Measurements from ENCODE around the gene INSL4. TPM values are rescaled to one million over a fixed set of nuclear protein-coding genes. Genes with fewer than 3 reads are reported as not detected.

The INSL4 gene
- total and polyA plus RNA-seq, 2 of the 8 experiments (the other 6 are each of a cell fraction or from before 2014, with no cell fraction given): not detected

GRCh38 chr9:5185220-5185840 lies 45.9 kb upstream of the INSL4 start, which contains the start of gene INSL6:
Gene INSL6 (minus strand): TSS chr9:5185639. CDS start chr9:5185602, 37 bp downstream.
- Histone ChIP-seq H2BK20ac (ENCODE audit: low read length) (no peak within 1 kb of the TSS), H3K27ac (ENCODE audit: low read depth, low read length) (no peak within 1 kb of the TSS), H4K20me1 (replicated peaks in 1 of 2; ENCODE audit: control insufficient read depth in 1 of 2, insufficient read depth in 2 of 2, low read length in 2 of 2) (no peaks in the 10 kb centered on the region), H2BK5ac (ENCODE audit: low read depth, low read length) (no peak within 1 kb of the TSS), H3K18ac (ENCODE audit: extremely low read depth, low read length) (no peak within 1 kb of the TSS), H3K4me2 (ENCODE audit: insufficient read depth in 1 of 2, low read depth in 2 of 2, low read length in 2 of 2) (no peak within 1 kb of the TSS), H3K23me2 (ENCODE audit: low read depth, low read length) (no peaks in the 10 kb centered on the region), H4K91ac (replicated peaks; ENCODE audit: insufficient read length, low read length) (no peak within 1 kb of the TSS), H3K4me3 (ENCODE audit: extremely low read depth in 1 of 4, insufficient read depth in 2 of 4, low read depth in 3 of 4, low read length in 4 of 4) (no peak within 1 kb of the TSS), H2BK15ac (ENCODE audit: low read length) (no peak within 1 kb of the TSS), H3K79me1 (ENCODE audit: low read depth, low read length) (no peaks in the 10 kb centered on the region), H3K9me3 (ENCODE audit: insufficient read depth in 2 of 2, low read depth in 1 of 2, low read length in 1 of 2) (no peaks in the 10 kb centered on the region; a peak in 1 of 4 replicates), H3K23ac (ENCODE audit: insufficient read length) (no peak within 1 kb of the TSS), H3K4me1 (replicated peaks in 1 of 4; ENCODE audit: control insufficient read depth in 3 of 4, insufficient read depth in 4 of 4, low read length in 3 of 4) (no peaks in the 10 kb centered on the region), H2AK5ac (ENCODE audit: low read depth, low read length) (no peak within 1 kb of the TSS), H2BK120ac (replicated peaks; ENCODE audit: low read depth, low read length) (no peak within 1 kb of the TSS), H2BK12ac (ENCODE audit: low read depth, low read length) (no peak within 1 kb of the TSS), H3K9ac (replicated peaks in 1 of 4; ENCODE audit: extremely low read depth in 1 of 4, low read depth in 3 of 4, low read length in 3 of 4) (no peak within 1 kb of the TSS), H4K5ac (ENCODE audit: insufficient read length, low read depth, low read length) (no peak within 1 kb of the TSS), H3K36me3 (ENCODE audit: control insufficient read depth in 2 of 4, insufficient read depth in 4 of 4, low read length in 3 of 4) (no peaks in the 10 kb centered on the region), H4K8ac (ENCODE audit: extremely low read depth, insufficient read depth, low read length) (no peak within 1 kb of the TSS), H2AFZ (ENCODE audit: low read length) (0 out of 2 replicates have a peak within 1 kb of the TSS, but pooled peaks have one; percentile 28), H3K14ac (ENCODE audit: insufficient read length) (no peak within 1 kb of the TSS), H3K79me2 (ENCODE audit: control insufficient read depth in 1 of 2, insufficient read depth in 2 of 2, low read length in 2 of 2) (no peaks in the 10 kb centered on the region), H3K56ac (replicated peaks; ENCODE audit: insufficient read length, low read depth, low read length) (no peak within 1 kb of the TSS), H3K27me3 (replicated peaks in 1 of 4; ENCODE audit: control insufficient read depth in 3 of 4, extremely low read depth in 1 of 4, insufficient read depth in 3 of 4, low read length in 3 of 4) (no peaks in the 10 kb centered on the region), H3K4ac (replicated peaks; ENCODE audit: insufficient read length, low read depth, low read length) (no peak within 1 kb of the TSS)
- FAIRE-seq: no peak
- WGBS, 2 experiments (ENCODE audit: extremely low coverage in 1 of 2, insufficient coverage in 1 of 2, insufficient read length in 1 of 2, insufficient replicate concordance in 2 of 2, low coverage in 1 of 2, low lambda C conversion rate in 2 of 2, missing lambda C conversion rate in 1 of 2): 95% methylated on average over 40 of the region's 44 CpGs; no CpG with 5 or more reads in 1 of the 2 experiments
- ChIA-PET POLR2A (ENCODE audit: partially characterized antibody) (no interaction called here), CTCF (ENCODE audit: partially characterized antibody) (interaction anchor here (0.6 to 4.9 kb wide), 35 partner anchors 7 to 830 kb away, joined by 3 to 39 read pairs (median 5); partner anchors contain the start of gene RANBP6)
- peak in 1 of 2 experiments; percentile 45 for DNase-seq (ENCODE audit: low read depth in 1 of 2, low spot score in 2 of 2)
- no peak for TF ChIP-seq KDM4A (IDR thresholded peaks at IDR 0.05; ENCODE audit: low read depth, low read length, severe bottlenecking)
- TF ChIP-seq JUN (IDR thresholded peaks at IDR 0.05; ENCODE audit: low read depth, low read length): no peak
- TF ChIP-seq ZNF274 (IDR thresholded peaks at IDR 0.05; ENCODE audit: borderline replicate concordance, extremely low read depth, low read length): no peak
- no peak for TF ChIP-seq EP300 (IDR thresholded peaks at IDR 0.05; ENCODE audit: borderline replicate concordance in 1 of 2, low read depth in 2 of 2, low read length in 2 of 2)
- TF ChIP-seq TBP (IDR thresholded peaks at IDR 0.05; ENCODE audit: low read depth, low read length): no peak
- TF ChIP-seq EGR1 (IDR thresholded peaks at IDR 0.05; ENCODE audit: borderline replicate concordance, low read depth, low read length): no peak
- TF ChIP-seq, protein P1, sequence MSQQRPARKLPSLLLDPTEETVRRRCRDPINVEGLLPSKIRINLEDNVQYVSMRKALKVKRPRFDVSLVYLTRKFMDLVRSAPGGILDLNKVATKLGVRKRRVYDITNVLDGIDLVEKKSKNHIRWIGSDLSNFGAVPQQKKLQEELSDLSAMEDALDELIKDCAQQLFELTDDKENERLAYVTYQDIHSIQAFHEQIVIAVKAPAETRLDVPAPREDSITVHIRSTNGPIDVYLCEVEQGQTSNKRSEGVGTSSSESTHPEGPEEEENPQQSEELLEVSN (IDR thresholded peaks at IDR 0.05): no peak
- no peak for TF ChIP-seq SUZ12 (IDR thresholded peaks at IDR 0.05; ENCODE audit: low read length)
- no peak for TF ChIP-seq GABPA (IDR thresholded peaks at IDR 0.05; ENCODE audit: borderline replicate concordance, insufficient read depth, low read length)
